HS-27A (cell line): ENCODE data around the gene AR.

Experiments used
- DNase-seq: peaks from one replicate; pipeline ENCODE4 v3.0.0-alpha.2; 2012; ENCODE audit warnings: low read depth, missing footprints

AR gene

GRCh38 chrX:67543818-67544217 lies at the start of gene AR:
AR (plus strand) TSS chrX:67544021; CDS start chrX:67545147, 1,126 bp downstream.
- DNase-seq, result no peak

- DNase-seq, result no peak
These were observed 43.2 kb upstream of the AR start for GRCh38 chrX:67500617-67501016.

GRCh38 chrX:67503004-67503403 lies 40.8 kb upstream of the AR start:
- no peak for DNase-seq

GRCh38 chrX:67503453-67503852 lies 40.4 kb upstream of the AR start:
- DNase-seq, result no peak

- no peak for DNase-seq
These were observed 23.1 kb upstream of the AR start for GRCh38 chrX:67520671-67521070.

- DNase-seq, result no peak
These were observed 20.7 kb upstream of the AR start for GRCh38 chrX:67523002-67523681.

GRCh38 chrX:67523932-67524331 lies 19.9 kb upstream of the AR start:
- DNase-seq, result no peak

GRCh38 chrX:67524428-67524827 lies 19.4 kb upstream of the AR start:
- no peak for DNase-seq

GRCh38 chrX:67524950-67525691 lies 18.7 kb upstream of the AR start:
- no peak for DNase-seq

- no peak for DNase-seq
These were observed 7.3 kb upstream of the AR start for GRCh38 chrX:67536564-67536963.

GRCh38 chrX:67538383-67538782 lies 5.4 kb upstream of the AR start:
- DNase-seq, result no peak

GRCh38 chrX:67544281-67545035 lies 637 bp downstream of the AR start:
- no peak for DNase-seq

- DNase-seq, result no peak
These were observed 1.4 kb downstream of the AR start for GRCh38 chrX:67545036-67545821.

GRCh38 chrX:67545893-67546495 lies 2.2 kb downstream of the AR start:
- DNase-seq, result no peak

- no peak for DNase-seq
These were observed 2.9 kb downstream of the AR start for GRCh38 chrX:67546496-67547423.

- no peak for DNase-seq
These were observed 11.9 kb downstream of the AR start for GRCh38 chrX:67555578-67556203.

- no peak for DNase-seq
These were observed 14.4 kb downstream of the AR start for GRCh38 chrX:67558267-67558666.

GRCh38 chrX:67563469-67564448 lies 19.9 kb downstream of the AR start:
- no peak for DNase-seq

GRCh38 chrX:67564475-67564874 lies 20.7 kb downstream of the AR start:
- no peak for DNase-seq
